ENCODE measurements around the gene RAB3IL1.

- TF ChIP-seq POLR2A (IDR thresholded peaks at IDR 0.05): no peak
- no peak for TF ChIP-seq CTCF (IDR thresholded peaks at IDR 0.05)
These were observed 49.4 kb upstream of the RAB3IL1 start for GRCh38 chr11:61966734-61967115.
